ENCODE data around the gene RYR3. TPM values are rescaled to one million over a fixed set of nuclear protein-coding genes. Genes with fewer than 3 reads are reported as not detected.

The RYR3 gene
- total and polyA plus RNA-seq, 10 of the 15 experiments (the other 5 are each of a cell fraction or from before 2014, with no cell fraction given) = under 0.01 to 0.44 (median 0.16) TPM; not detected in 5

DNA sequence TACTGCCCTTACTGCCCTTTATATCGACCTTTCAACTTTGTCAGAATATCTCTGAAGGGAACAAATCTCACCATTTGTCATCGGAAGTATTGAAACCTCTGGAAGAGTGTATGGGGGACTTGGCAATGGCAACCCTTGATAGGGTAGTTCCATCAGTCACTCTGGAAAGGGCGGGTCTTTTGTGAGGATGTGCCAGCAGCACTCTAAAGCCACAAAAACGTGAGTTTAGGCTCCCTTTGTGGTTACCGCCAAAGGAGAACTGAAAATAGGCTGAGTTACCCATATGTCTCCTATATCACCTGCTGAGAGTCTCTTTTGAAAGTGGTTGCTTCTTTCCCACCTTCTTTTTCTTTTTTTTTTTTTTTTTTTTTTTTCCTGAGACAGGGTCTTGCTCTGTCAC lies 360.7 kb downstream of the RYR3 start (continued):
- TF ChIP-seq ZNF217 (IDR thresholded peaks at IDR 0.05) (no peak), BACH1 (IDR thresholded peaks at IDR 0.05; ENCODE audit: borderline replicate concordance) (no peak), RUNX3 (IDR thresholded peaks at IDR 0.05; ENCODE audit: low read length) (peak; percentile 84), ZNF622 (IDR thresholded peaks at IDR 0.05) (no peak), WRNIP1 (IDR thresholded peaks at IDR 0.05; ENCODE audit: borderline replicate concordance, low read depth, low read length) (no peak), ESRRA (IDR thresholded peaks at IDR 0.05; ENCODE audit: low read length) (no peak), TBL1XR1 (IDR thresholded peaks at IDR 0.05; ENCODE audit: low read depth, low read length) (no peak), PAX8 (IDR thresholded peaks at IDR 0.05) (no peak), YY1 (IDR thresholded peaks at IDR 0.05; ENCODE audit: low read depth, low read length) (no peak), IRF4 (IDR thresholded peaks at IDR 0.05; ENCODE audit: low read depth, low read length) (0 out of 2 replicates have a peak, but pooled peaks have one; percentile 33), SRF (IDR thresholded peaks at IDR 0.05; ENCODE audit: low read depth in 2 of 2, low read length in 2 of 2) (no peak), SIX5 (IDR thresholded peaks at IDR 0.05; ENCODE audit: low read depth, low read length, severe bottlenecking) (no peak), POLR2A (IDR thresholded peaks at IDR 0.05; ENCODE audit: low read depth, low read length) (no peak), JUND (IDR thresholded peaks at IDR 0.05; ENCODE audit: low read depth, low read length) (no peak), HSF1 (IDR thresholded peaks at IDR 0.05; ENCODE audit: low read depth, low read length) (no peak), HCFC1 (IDR thresholded peaks at IDR 0.05; ENCODE audit: low read length) (no peak), TCF7 (IDR thresholded peaks at IDR 0.05; ENCODE audit: borderline replicate concordance) (no peak), RAD51 (IDR thresholded peaks at IDR 0.05) (no peak), IKZF2 (IDR thresholded peaks at IDR 0.05) (peak in 1 of 2 experiments; percentile 30; a peak in 1 of 4 replicates), MYC (IDR thresholded peaks at IDR 0.05; ENCODE audit: insufficient read depth, insufficient read length, insufficient replicate concordance, low read length, severe bottlenecking) (no peak), NR2C1 (IDR thresholded peaks at IDR 0.05) (no peak), GABPA (IDR thresholded peaks at IDR 0.05; ENCODE audit: low read depth) (no peak)
- TF ChIP-seq, protein P1, sequence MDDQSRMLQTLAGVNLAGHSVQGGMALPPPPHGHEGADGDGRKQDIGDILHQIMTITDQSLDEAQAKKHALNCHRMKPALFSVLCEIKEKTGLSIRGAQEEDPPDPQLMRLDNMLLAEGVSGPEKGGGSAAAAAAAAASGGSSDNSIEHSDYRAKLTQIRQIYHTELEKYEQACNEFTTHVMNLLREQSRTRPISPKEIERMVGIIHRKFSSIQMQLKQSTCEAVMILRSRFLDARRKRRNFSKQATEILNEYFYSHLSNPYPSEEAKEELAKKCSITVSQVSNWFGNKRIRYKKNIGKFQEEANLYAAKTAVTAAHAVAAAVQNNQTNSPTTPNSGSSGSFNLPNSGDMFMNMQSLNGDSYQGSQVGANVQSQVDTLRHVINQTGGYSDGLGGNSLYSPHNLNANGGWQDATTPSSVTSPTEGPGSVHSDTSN (IDR thresholded peaks at IDR 0.05; ENCODE audit: insufficient replicate concordance, low read depth, low read length) = peak; percentile 73
- TF ChIP-seq, protein P2, sequence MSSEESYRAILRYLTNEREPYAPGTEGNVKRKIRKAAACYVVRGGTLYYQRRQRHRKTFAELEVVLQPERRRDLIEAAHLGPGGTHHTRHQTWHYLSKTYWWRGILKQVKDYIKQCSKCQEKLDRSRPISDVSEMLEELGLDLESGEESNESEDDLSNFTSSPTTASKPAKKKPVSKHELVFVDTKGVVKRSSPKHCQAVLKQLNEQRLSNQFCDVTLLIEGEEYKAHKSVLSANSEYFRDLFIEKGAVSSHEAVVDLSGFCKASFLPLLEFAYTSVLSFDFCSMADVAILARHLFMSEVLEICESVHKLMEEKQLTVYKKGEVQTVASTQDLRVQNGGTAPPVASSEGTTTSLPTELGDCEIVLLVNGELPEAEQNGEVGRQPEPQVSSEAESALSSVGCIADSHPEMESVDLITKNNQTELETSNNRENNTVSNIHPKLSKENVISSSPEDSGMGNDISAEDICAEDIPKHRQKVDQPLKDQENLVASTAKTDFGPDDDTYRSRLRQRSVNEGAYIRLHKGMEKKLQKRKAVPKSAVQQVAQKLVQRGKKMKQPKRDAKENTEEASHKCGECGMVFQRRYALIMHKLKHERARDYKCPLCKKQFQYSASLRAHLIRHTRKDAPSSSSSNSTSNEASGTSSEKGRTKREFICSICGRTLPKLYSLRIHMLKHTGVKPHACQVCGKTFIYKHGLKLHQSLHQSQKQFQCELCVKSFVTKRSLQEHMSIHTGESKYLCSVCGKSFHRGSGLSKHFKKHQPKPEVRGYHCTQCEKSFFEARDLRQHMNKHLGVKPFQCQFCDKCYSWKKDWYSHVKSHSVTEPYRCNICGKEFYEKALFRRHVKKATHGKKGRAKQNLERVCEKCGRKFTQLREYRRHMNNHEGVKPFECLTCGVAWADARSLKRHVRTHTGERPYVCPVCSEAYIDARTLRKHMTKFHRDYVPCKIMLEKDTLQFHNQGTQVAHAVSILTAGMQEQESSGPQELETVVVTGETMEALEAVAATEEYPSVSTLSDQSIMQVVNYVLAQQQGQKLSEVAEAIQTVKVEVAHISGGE (CRISPR knock-in tag; IDR thresholded peaks at IDR 0.05) = no peak
